Esophagus (tissue), 2 donors: ENCODE measurements around the gene SLC44A1. TPM values are rescaled to one million over a fixed set of nuclear protein-coding genes. Genes with fewer than 3 reads are reported as not detected.

Experiments
- H3K27ac ChIP-seq, 2 donors: one replicate each; pipeline ENCODE4 v1.5.1; 2013; ENCODE audit warnings: low read depth in 2 of 2, mild to moderate bottlenecking in 2 of 2, inconsistent platforms in 1 of 2, low read length in 1 of 2, moderate library complexity in 1 of 2
- H3K27me3 ChIP-seq, 2 donors: one replicate each; pipeline ENCODE4 v1.6.1; 2013; ENCODE audit warnings: low read length in 2 of 2, control low read depth in 1 of 2, mild to moderate bottlenecking in 1 of 2; ENCODE audit not compliant: insufficient read depth in 2 of 2, control insufficient read depth in 1 of 2
- H3K36me3 ChIP-seq, 2 donors: one replicate each; pipeline ENCODE4 v1.6.1; 2013; ENCODE audit warnings: low read length in 1 of 2; ENCODE audit not compliant: control insufficient read depth in 2 of 2, insufficient read depth in 2 of 2
- H3K4me1 ChIP-seq, 2 donors: one replicate each; pipeline ENCODE4 v1.6.1; 2013; ENCODE audit warnings: low read length in 1 of 2; ENCODE audit not compliant: control insufficient read depth in 2 of 2, insufficient read depth in 2 of 2
- H3K4me3 ChIP-seq, 2 donors: one replicate each; pipeline ENCODE4 v1.5.1; 2013; ENCODE audit warnings: low read length in 2 of 2, mild to moderate bottlenecking in 2 of 2, low read depth in 1 of 2, moderate library complexity in 1 of 2
- H3K9me3 ChIP-seq, 2 donors: one replicate each; pipeline ENCODE4 v1.6.1; 2013; ENCODE audit warnings: mild to moderate bottlenecking in 2 of 2, low read depth in 1 of 2, low read length in 1 of 2, moderate library complexity in 1 of 2; ENCODE audit not compliant: control insufficient read depth in 2 of 2, insufficient read depth in 1 of 2
- WGBS, 2 donors: extraction: QIAGEN DNeasy Blood & Tissue Kit; methylation state at CpG; one replicate each; pipeline ENCODE4 v1.1.7; 2013; 5-methylcytosine and 5-hydroxymethylcytosine counted together
- polyA plus RNA-seq, 2 donors: library from polyadenylated mRNA; stranded (reverse); fragments of 200-250 nt; gene quantifications; one replicate each; pipeline ENCODE4 v1.2.3, GENCODE V29; 2013
- donor health status: healthy with polysubstance abuse.
- donor health status: Bipolar disorder and iron deficiency.

SLC44A1 gene
- polyA plus RNA-seq, 2 donors, result 8.2 to 9.6 TPM

- 90 to 96% methylated on average over 3 of the region's 3 CpGs for WGBS, 2 donors
These were observed 111.3 kb downstream of the SLC44A1 start for GRCh38 chr9:105355781-105356180.

GRCh38 chr9:105357937-105358336, 113.5 kb downstream of the SLC44A1 start:
- Histone ChIP-seq H3K4me3 (no peak overlapping the region), H3K27me3 (no peaks in the 10 kb centered on the region), H3K4me1 (no peaks in the 10 kb centered on the region), H3K9me3 (no peaks in the 10 kb centered on the region), H3K36me3 (peaks cover 0 to 6% of the 10 kb centered on the region in 2 donors), H3K27ac (no peak overlapping the region)
- WGBS, 2 donors, result 80 to 88% methylated on average over 3 of the region's 3 CpGs

More at GRCh38 chr9:105355781-105356180, 111.3 kb downstream of the SLC44A1 start:
- Histone ChIP-seq H3K27ac (no peak overlapping the region), H3K36me3 (peaks cover 0 to 2% of the 10 kb centered on the region in 2 donors), H3K4me1 (no peaks in the 10 kb centered on the region), H3K4me3 (no peak overlapping the region), H3K9me3 (no peaks in the 10 kb centered on the region), H3K27me3 (no peaks in the 10 kb centered on the region)

GRCh38 chr9:105359892-105360291, 115.4 kb downstream of the SLC44A1 start:
- 76 to 86% methylated on average over 3 of the region's 3 CpGs for WGBS, 2 donors

GRCh38 chr9:105360344-105360743, 115.9 kb downstream of the SLC44A1 start:
- 63 to 79% methylated on average over 1 of the region's 1 CpG for WGBS, 2 donors
- Histone ChIP-seq H3K4me3 (no peak overlapping the region), H3K4me1 (no peaks in the 10 kb centered on the region), H3K9me3 (no peaks in the 10 kb centered on the region), H3K27ac (no peak overlapping the region), H3K36me3 (peaks cover 0 to 6% of the 10 kb centered on the region in 2 donors), H3K27me3 (no peaks in the 10 kb centered on the region)

More at GRCh38 chr9:105359892-105360291, 115.4 kb downstream of the SLC44A1 start:
- Histone ChIP-seq H3K9me3 (no peaks in the 10 kb centered on the region), H3K27ac (no peak overlapping the region), H3K4me3 (no peak overlapping the region), H3K36me3 (peaks cover 0 to 6% of the 10 kb centered on the region in 2 donors), H3K4me1 (no peaks in the 10 kb centered on the region), H3K27me3 (no peaks in the 10 kb centered on the region)

- 96% methylated on average over 9 of the region's 9 CpGs for WGBS, 2 donors
- H3K27me3 ChIP-seq, result no peaks in the 10 kb centered on the region
- no peaks in the 10 kb centered on the region for H3K9me3 ChIP-seq
- H3K4me3 ChIP-seq, result no peak overlapping the region
- no peak overlapping the region for H3K27ac ChIP-seq
- no peaks in the 10 kb centered on the region for H3K4me1 ChIP-seq
- H3K36me3 ChIP-seq, result peaks cover 0 to 6% of the 10 kb centered on the region in 2 donors
These were observed 117.4 kb downstream of the SLC44A1 start for GRCh38 chr9:105361873-105362272.

- WGBS, 2 donors, result 87 to 88% methylated on average over 4 of the region's 4 CpGs
- no peaks in the 10 kb centered on the region for H3K27me3 ChIP-seq
- H3K36me3 ChIP-seq, result peaks cover 0 to 6% of the 10 kb centered on the region in 2 donors
- H3K4me1 ChIP-seq, result no peaks in the 10 kb centered on the region
- H3K4me3 ChIP-seq, result no peak overlapping the region
- no peaks in the 10 kb centered on the region for H3K9me3 ChIP-seq
- no peak overlapping the region for H3K27ac ChIP-seq
These were observed 118.0 kb downstream of the SLC44A1 start for GRCh38 chr9:105362470-105362869.

GRCh38 chr9:105363837-105364236, 119.4 kb downstream of the SLC44A1 start:
- no peak overlapping the region for H3K4me3 ChIP-seq
- H3K4me1 ChIP-seq, result no peaks in the 10 kb centered on the region
- no peak overlapping the region for H3K27ac ChIP-seq
- WGBS, 2 donors, result 87 to 96% methylated on average over 2 of the region's 2 CpGs
- peaks cover 0 to 6% of the 10 kb centered on the region in 2 donors for H3K36me3 ChIP-seq
- no peaks in the 10 kb centered on the region for H3K9me3 ChIP-seq
- H3K27me3 ChIP-seq, result no peaks in the 10 kb centered on the region

GRCh38 chr9:105369911-105370310, 125.5 kb downstream of the SLC44A1 start:
- Histone ChIP-seq H3K9me3 (no peaks in the 10 kb centered on the region), H3K4me3 (no peak overlapping the region), H3K27ac (no peak overlapping the region), H3K4me1 (no peaks in the 10 kb centered on the region), H3K27me3 (no peaks in the 10 kb centered on the region), H3K36me3 (peaks cover 0 to 2% of the 10 kb centered on the region in 2 donors)
- 89 to 95% methylated on average over 3 of the region's 3 CpGs for WGBS, 2 donors

- 86 to 96% methylated on average over 1 of the region's 1 CpG for WGBS, 2 donors
- Histone ChIP-seq H3K9me3 (no peaks in the 10 kb centered on the region), H3K36me3 (peaks cover 0 to 4% of the 10 kb centered on the region in 2 donors), H3K27me3 (no peaks in the 10 kb centered on the region), H3K27ac (no peak overlapping the region), H3K4me1 (no peaks in the 10 kb centered on the region), H3K4me3 (no peak overlapping the region)
These were observed 129.3 kb downstream of the SLC44A1 start for GRCh38 chr9:105373723-105374122.

GRCh38 chr9:105375323-105375722, 130.9 kb downstream of the SLC44A1 start:
- no peaks in the 10 kb centered on the region for H3K27me3 ChIP-seq
- H3K9me3 ChIP-seq, result no peaks in the 10 kb centered on the region
- H3K4me3 ChIP-seq, result no peak overlapping the region
- peaks cover 0 to 4% of the 10 kb centered on the region in 2 donors for H3K36me3 ChIP-seq
- WGBS, 2 donors, result 97% methylated on average over 4 of the region's 4 CpGs
- H3K27ac ChIP-seq, result no peak overlapping the region
- H3K4me1 ChIP-seq, result no peaks in the 10 kb centered on the region
